H1 (cell line): ENCODE results near the gene CCER1. TPM values are rescaled to one million over a fixed set of nuclear protein-coding genes. Genes with fewer than 3 reads are reported as not detected.

Source experiments
- CTCF ChIA-PET: fragments of 300-600 bp; sonication (Branson Sonifier 250); formaldehyde crosslinking; loops from one replicate; lab custom pipeline; 2021; ENCODE audit not compliant: partially characterized antibody; lab: Charles Lee
- POLR2A ChIA-PET: fragments of 300-600 bp; sonication (Branson Sonifier 250); formaldehyde crosslinking; loops from one replicate; lab custom pipeline; 2021; ENCODE audit warnings: inconsistent platforms; ENCODE audit not compliant: partially characterized antibody; lab: Charles Lee
- DNase-seq, 2 experiments: peaks; one replicate each; pipeline versions ENCODE4 v3.0.0 to v3.0.0-alpha.2; 2010 to 2022; ENCODE audit warnings: low spot score in 2 of 2, low read depth in 1 of 2, mixed read lengths in 1 of 2
- FAIRE-seq: peaks from 2 replicates; lab custom pipeline; 2011; peaks lifted over from hg19 to GRCh38; lab: Jason Lieb, UNC
- H2AFZ ChIP-seq: 2 replicates; pipeline ENCODE4 v1.8.1; 2012; ENCODE audit warnings: low read length, inconsistent platforms
- H2AK5ac ChIP-seq: 2 replicates; pipeline ENCODE4 v1.6.1; 2013; ENCODE audit warnings: low read depth, low read length
- H2BK120ac ChIP-seq: replicated peaks from 2 replicates; pipeline ENCODE3; 2013; ENCODE audit warnings: low read depth, low read length, inconsistent platforms
- H2BK12ac ChIP-seq: 2 replicates; pipeline ENCODE4 v1.6.1; 2013; ENCODE audit warnings: low read depth, low read length
- H2BK15ac ChIP-seq: 2 replicates; pipeline ENCODE4 v1.6.1; 2013; ENCODE audit warnings: low read length
- H2BK20ac ChIP-seq: 2 replicates; pipeline ENCODE4 v1.6.1; 2013; ENCODE audit warnings: low read length
- H2BK5ac ChIP-seq: 2 replicates; pipeline ENCODE4 v1.6.1; 2013; ENCODE audit warnings: low read depth, low read length
- H3K14ac ChIP-seq: 2 replicates; pipeline ENCODE4 v1.6.1; 2013; ENCODE audit warnings: inconsistent platforms; ENCODE audit not compliant: insufficient read length
- H3K18ac ChIP-seq: 2 replicates; pipeline ENCODE4 v1.6.1; 2013; ENCODE audit warnings: low read length; ENCODE audit errors: extremely low read depth
- H3K23ac ChIP-seq: 2 replicates; pipeline ENCODE4 v1.6.1; 2013; ENCODE audit warnings: inconsistent platforms; ENCODE audit not compliant: insufficient read length
- H3K23me2 ChIP-seq: 2 replicates; pipeline ENCODE4 v1.6.1; 2013; ENCODE audit warnings: low read depth, low read length
- H3K27ac ChIP-seq: 2 replicates; pipeline ENCODE4 v1.6.1; 2011; ENCODE audit warnings: low read depth, low read length, inconsistent platforms
- H3K27me3 ChIP-seq, 4 experiments: replicated peaks in 1 of 4; 1 replicate in 1 of 4; 2 replicates in 3 of 4; pipeline versions ENCODE4 v1.6.1 to v1.8.1; 2011 to 2013; ENCODE audit warnings: low read length in 3 of 4, mild to moderate bottlenecking in 3 of 4, inconsistent platforms in 2 of 4, mixed read lengths in 2 of 4, moderate library complexity in 1 of 4; ENCODE audit not compliant: control insufficient read depth in 3 of 4, insufficient read depth in 3 of 4; ENCODE audit errors: extremely low read depth in 1 of 4
- H3K36me3 ChIP-seq, 4 experiments: 2 replicates each; pipeline versions ENCODE4 v1.6.1 to v1.8.1; 2011 to 2013; ENCODE audit warnings: mild to moderate bottlenecking in 4 of 4, low read length in 3 of 4, moderate library complexity in 2 of 4, control low read depth in 1 of 4, inconsistent platforms in 1 of 4; ENCODE audit not compliant: insufficient read depth in 4 of 4, control insufficient read depth in 2 of 4
- H3K4ac ChIP-seq: replicated peaks from 2 replicates; pipeline ENCODE3; 2013; ENCODE audit warnings: low read length, low read depth, mixed read lengths, inconsistent platforms; ENCODE audit not compliant: insufficient read length
- H3K4me1 ChIP-seq, 4 experiments: replicated peaks in 1 of 4; 1 replicate in 1 of 4; 2 replicates in 3 of 4; pipeline versions ENCODE4 v1.6.1 to v1.8.1; 2011 to 2013; ENCODE audit warnings: low read length in 3 of 4, inconsistent platforms in 2 of 4, mixed read lengths in 1 of 4; ENCODE audit not compliant: insufficient read depth in 4 of 4, control insufficient read depth in 3 of 4
- H3K4me2 ChIP-seq, 2 experiments: 2 replicates each; pipeline versions ENCODE4 v1.6.1 to v1.8.1; 2011 to 2013; ENCODE audit warnings: low read depth in 2 of 2, low read length in 2 of 2, control low read depth in 1 of 2, inconsistent platforms in 1 of 2, mild to moderate bottlenecking in 1 of 2; ENCODE audit not compliant: insufficient read depth in 1 of 2
- H3K4me3 ChIP-seq, 4 experiments: fragments of 200-600, 300-600 bp in 1 of 4; sonication (generic), shearing (Covaris generic), sonication (Bioruptor Twin) in 1 of 4; 2 replicates each; pipeline versions ENCODE4 v1.5.1 to v1.8.1; 2011 to 2016; ENCODE audit warnings: low read length in 4 of 4, low read depth in 3 of 4, control low read depth in 2 of 4, inconsistent platforms in 2 of 4, mild to moderate bottlenecking in 2 of 4, mixed read lengths in 1 of 4, moderate library complexity in 1 of 4; ENCODE audit not compliant: insufficient read depth in 2 of 4; ENCODE audit errors: extremely low read depth in 1 of 4
- H3K56ac ChIP-seq: replicated peaks from 2 replicates; pipeline ENCODE3; 2013; ENCODE audit warnings: low read depth, mild to moderate bottlenecking, mixed read lengths, low read length, inconsistent platforms; ENCODE audit not compliant: insufficient read length
- H3K79me1 ChIP-seq: 2 replicates; pipeline ENCODE4 v1.6.1; 2013; ENCODE audit warnings: low read depth, low read length, control low read depth
- H3K79me2 ChIP-seq, 2 experiments: 2 replicates each; pipeline versions ENCODE4 v1.6.1 to v1.8.1; 2012 to 2013; ENCODE audit warnings: low read length in 2 of 2, mild to moderate bottlenecking in 2 of 2, inconsistent platforms in 1 of 2; ENCODE audit not compliant: insufficient read depth in 2 of 2, control insufficient read depth in 1 of 2
- H3K9ac ChIP-seq, 4 experiments: replicated peaks in 1 of 4; 1 replicate in 1 of 4; 2 replicates in 3 of 4; pipeline versions ENCODE4 v1.6.1 to v1.8.1; 2011 to 2013; ENCODE audit warnings: low read depth in 3 of 4, low read length in 3 of 4, control low read depth in 2 of 4, mild to moderate bottlenecking in 2 of 4, moderate library complexity in 2 of 4, inconsistent platforms in 1 of 4; ENCODE audit errors: extremely low read depth in 1 of 4
- H3K9me3 ChIP-seq, 2 experiments: 2 replicates each; pipeline versions ENCODE4 v1.6.1 to v1.8.1; 2012 to 2013; ENCODE audit warnings: mild to moderate bottlenecking in 2 of 2, moderate library complexity in 2 of 2, control low read depth in 1 of 2, inconsistent platforms in 1 of 2, low read depth in 1 of 2, low read length in 1 of 2, mixed read lengths in 1 of 2; ENCODE audit not compliant: insufficient read depth in 2 of 2
- H4K20me1 ChIP-seq, 2 experiments: replicated peaks in 1 of 2; 2 replicates each; pipeline versions ENCODE3 to v1.8.1; 2011 to 2013; ENCODE audit warnings: inconsistent platforms in 2 of 2, low read length in 2 of 2, mild to moderate bottlenecking in 1 of 2; ENCODE audit not compliant: insufficient read depth in 2 of 2, control insufficient read depth in 1 of 2
- H4K5ac ChIP-seq: 2 replicates; pipeline ENCODE4 v1.6.1; 2013; ENCODE audit warnings: low read length, low read depth, mixed read lengths, inconsistent platforms; ENCODE audit not compliant: insufficient read length
- H4K8ac ChIP-seq: 2 replicates; pipeline ENCODE4 v1.8.0; 2013; ENCODE audit warnings: mild to moderate bottlenecking, moderate library complexity, low read length, inconsistent platforms; ENCODE audit not compliant: insufficient read depth; ENCODE audit errors: extremely low read depth
- H4K91ac ChIP-seq: replicated peaks from 2 replicates; pipeline ENCODE3; 2013; ENCODE audit warnings: low read length, mixed read lengths, inconsistent platforms; ENCODE audit not compliant: insufficient read length
- BCL11A ChIP-seq, 2 experiments: IDR thresholded peaks; one replicate each; pipeline ENCODE4 v1.6.1; 2011; ENCODE audit warnings: low read depth in 2 of 2, low read length in 2 of 2, mild to moderate bottlenecking in 2 of 2
- CBX8 ChIP-seq: fragments of 300-800, 300-1000 bp; sonication (generic); IDR thresholded peaks from 2 replicates; pipeline ENCODE4 v1.7.1; 2016; ENCODE audit warnings: low read depth, low read length, borderline replicate concordance
- FOSL1 ChIP-seq: IDR thresholded peaks from 2 replicates; pipeline ENCODE4 v1.6.1; 2011; ENCODE audit warnings: mild to moderate bottlenecking, low read depth, low read length, moderate library complexity; ENCODE audit not compliant: insufficient read depth
- JUN ChIP-seq: IDR thresholded peaks from 2 replicates; pipeline ENCODE4 v1.6.1; 2011; ENCODE audit warnings: low read depth, mild to moderate bottlenecking, improper control_type of control experiment, low read length
- POLR2AphosphoS5 ChIP-seq: IDR thresholded peaks from 2 replicates; pipeline ENCODE4 v1.6.1; 2011; ENCODE audit warnings: low read depth, low read length
- SIN3A ChIP-seq, 2 experiments: IDR thresholded peaks in 1 of 2; conservative IDR thresholded peaks in 1 of 2; 2 replicates each; pipeline ENCODE4 v1.6.1; 2011 to 2012; ENCODE audit warnings: low read length in 2 of 2, improper control_type of control experiment in 1 of 2, low read depth in 1 of 2, mild to moderate bottlenecking in 1 of 2
- SIX5 ChIP-seq: IDR thresholded peaks from 2 replicates; pipeline ENCODE4 v1.6.1; 2011; ENCODE audit warnings: mild to moderate bottlenecking, low read depth, low read length
- SUZ12 ChIP-seq: fragments of 200-600 bp; sonication (generic); IDR thresholded peaks from 2 replicates; pipeline ENCODE4 v1.6.1; 2012; ENCODE audit warnings: mild to moderate bottlenecking, inconsistent platforms, low read length, moderate library complexity, mixed read lengths
- ZNF274 ChIP-seq: IDR thresholded peaks from 2 replicates; pipeline ENCODE4 v1.7.0; 2012; ENCODE audit warnings: low read length, borderline replicate concordance; ENCODE audit errors: extremely low read depth
- WGBS, 2 experiments: shearing (Covaris generic) in 1 of 2; methylation state at CpG; one replicate each; pipeline versions ENCODE4 v1.1.6 to v1.1.7; 2013 to 2015; ENCODE audit warnings: low lambda C conversion rate in 2 of 2, mixed read lengths in 2 of 2, inconsistent platforms in 1 of 2, low coverage in 1 of 2, missing lambda C conversion rate in 1 of 2; ENCODE audit not compliant: insufficient replicate concordance in 2 of 2, insufficient coverage in 1 of 2, insufficient read length in 1 of 2; ENCODE audit errors: extremely low coverage in 1 of 2, missing lambda C conversion rate in 1 of 2; 5-methylcytosine and 5-hydroxymethylcytosine counted together
- polyA plus RNA-seq, 7 experiments: library from polyadenylated mRNA; depleted of rRNA in 3 of 7; stranded (reverse) in 5 of 7; unstranded in 2 of 7; fragments of >200 nt in 5 of 7; fragments of 200-250 nt in 2 of 7; gene quantifications; 1 replicate in 5 of 7; 2 replicates in 1 of 7; 4 replicates in 1 of 7; pipeline versions ENCODE4 v1.2.1 to v1.2.3, GENCODE V29; 2011 to 2013; ENCODE audit warnings: missing spikeins in 2 of 7, mixed read lengths in 2 of 7
- total RNA-seq: library from RNA; stranded (reverse); fragmentation: NEBNext Ultra II Directional; extraction: Animal tissue kit (Norgen Biotek cat#: 25700); gene quantifications from 2 replicates; pipeline ENCODE4 v1.2.1, GENCODE V29; 2021
- TF ChIP-seq, protein P1 (sequence below): IDR thresholded peaks from 2 replicates; pipeline ENCODE4 v1.6.1; 2011; ENCODE audit warnings: low read depth, mild to moderate bottlenecking, low read length; ENCODE audit not compliant: insufficient read depth
- TF ChIP-seq, protein P2 (sequence below), 3 experiments: IDR thresholded peaks; 1 replicate in 2 of 3; 2 replicates in 1 of 3; pipeline versions ENCODE4 v1.5.1 to v1.6.1; 2011; ENCODE audit warnings: low read length in 3 of 3, mild to moderate bottlenecking in 3 of 3, inconsistent platforms in 2 of 3, low read depth in 1 of 3, moderate library complexity in 1 of 3; ENCODE audit not compliant: insufficient read depth in 1 of 3; ENCODE audit errors: control extremely low read depth in 1 of 3

The CCER1 gene
- total and polyA plus RNA-seq, 2 of the 8 experiments (the other 6 are each of a cell fraction or from before 2014, with no cell fraction given) = not detected

DNA sequence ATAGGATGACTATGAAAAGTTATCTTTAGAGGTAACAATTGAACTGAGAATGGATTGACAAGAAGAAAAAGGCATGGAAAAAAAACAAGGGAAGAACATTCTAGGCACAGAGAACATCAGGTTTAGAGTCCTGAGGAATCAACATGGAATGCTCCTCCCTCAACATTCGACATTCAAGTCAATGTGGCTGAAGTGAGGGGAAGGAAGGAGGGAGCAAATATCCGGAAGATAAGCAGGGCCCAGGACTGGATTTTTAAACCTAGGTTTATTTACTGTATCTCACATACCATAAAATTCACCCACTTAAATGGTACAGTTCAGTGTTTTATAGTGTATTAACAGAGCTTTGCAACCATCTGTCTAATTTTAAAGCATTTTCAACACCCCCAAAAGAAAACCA lies 9.6 kb upstream of the CCER1 start:
- no peak for FAIRE-seq

More for the DNA sequence above, 9.6 kb upstream of the CCER1 start:
- DNase-seq = no peak
- Histone ChIP-seq H2BK12ac (no peak overlapping the region), H3K4me2 (no peak overlapping the region), H3K4me3 (no peak overlapping the region), H2BK120ac (no peak overlapping the region), H4K91ac (no peak overlapping the region), H3K4me1 (no peaks in the 10 kb centered on the region), H2BK15ac (no peak overlapping the region), H3K9ac (no peak overlapping the region), H3K23me2 (no peaks in the 10 kb centered on the region), H3K14ac (no peak overlapping the region), H3K18ac (no peak overlapping the region), H4K20me1 (no peaks in the 10 kb centered on the region), H3K27ac (no peak overlapping the region), H3K23ac (no peak overlapping the region), H4K5ac (no peak overlapping the region), H2AFZ (no peak overlapping the region), H3K4ac (no peak overlapping the region), H4K8ac (no peak overlapping the region), H3K79me1 (no peaks in the 10 kb centered on the region), H3K9me3 (no peaks in the 10 kb centered on the region), H3K56ac (no peak overlapping the region), H2BK20ac (no peak overlapping the region), H3K36me3 (no peaks in the 10 kb centered on the region), H3K27me3 (no peaks in the 10 kb centered on the region), H3K79me2 (no peaks in the 10 kb centered on the region), H2AK5ac (no peak overlapping the region), H2BK5ac (no peak overlapping the region)
- POLR2A ChIA-PET = no interaction called here
- CTCF ChIA-PET = no interaction called here
- WGBS, 2 experiments = 67% methylated on average over 2 of the region's 2 CpGs; no CpG with 5 or more reads in 1 of the 2 experiments
- TF ChIP-seq, protein P1, sequence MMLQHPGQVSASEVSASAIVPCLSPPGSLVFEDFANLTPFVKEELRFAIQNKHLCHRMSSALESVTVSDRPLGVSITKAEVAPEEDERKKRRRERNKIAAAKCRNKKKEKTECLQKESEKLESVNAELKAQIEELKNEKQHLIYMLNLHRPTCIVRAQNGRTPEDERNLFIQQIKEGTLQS = no peak
- TF ChIP-seq ZNF274 (no peak), JUN (no peak), BCL11A (IDR thresholded peaks at IDR 0.05; ENCODE audit: low read depth in 2 of 2, low read length in 2 of 2) (no peak), FOSL1 (no peak), CBX8 (no peak), POLR2AphosphoS5 (no peak), SUZ12 (no peak), SIN3A (conservative IDR thresholded peaks at IDR 0.05 in 1 of 2, IDR thresholded peaks at IDR 0.05 in 1 of 2; ENCODE audit: low read depth in 1 of 2, low read length in 2 of 2) (no peak), SIX5 (no peak)
- TF ChIP-seq, protein P2, sequence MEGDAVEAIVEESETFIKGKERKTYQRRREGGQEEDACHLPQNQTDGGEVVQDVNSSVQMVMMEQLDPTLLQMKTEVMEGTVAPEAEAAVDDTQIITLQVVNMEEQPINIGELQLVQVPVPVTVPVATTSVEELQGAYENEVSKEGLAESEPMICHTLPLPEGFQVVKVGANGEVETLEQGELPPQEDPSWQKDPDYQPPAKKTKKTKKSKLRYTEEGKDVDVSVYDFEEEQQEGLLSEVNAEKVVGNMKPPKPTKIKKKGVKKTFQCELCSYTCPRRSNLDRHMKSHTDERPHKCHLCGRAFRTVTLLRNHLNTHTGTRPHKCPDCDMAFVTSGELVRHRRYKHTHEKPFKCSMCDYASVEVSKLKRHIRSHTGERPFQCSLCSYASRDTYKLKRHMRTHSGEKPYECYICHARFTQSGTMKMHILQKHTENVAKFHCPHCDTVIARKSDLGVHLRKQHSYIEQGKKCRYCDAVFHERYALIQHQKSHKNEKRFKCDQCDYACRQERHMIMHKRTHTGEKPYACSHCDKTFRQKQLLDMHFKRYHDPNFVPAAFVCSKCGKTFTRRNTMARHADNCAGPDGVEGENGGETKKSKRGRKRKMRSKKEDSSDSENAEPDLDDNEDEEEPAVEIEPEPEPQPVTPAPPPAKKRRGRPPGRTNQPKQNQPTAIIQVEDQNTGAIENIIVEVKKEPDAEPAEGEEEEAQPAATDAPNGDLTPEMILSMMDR (IDR thresholded peaks at IDR 0.05; ENCODE audit: control extremely low read depth in 1 of 3, insufficient read depth in 1 of 3, low read depth in 1 of 3, low read length in 3 of 3) = no peak
